Measurements from ENCODE around the gene CXCL10.
A peak's percentile ranks its signal among the peaks of the same experiment; 100 is the strongest.
"Not testable (repeated sequence)": the region's sequence is repeated elsewhere in the genome, so short reads cannot be mapped to it uniquely, and the experiment has no call there.

The CXCL10 gene

GRCh38 chr4:76023389-76023788 lies at the start of gene CXCL10:
Gene CXCL10 (minus strand): TSS chr4:76023497. CDS start chr4:76023431, 66 bp downstream.
- no peak for DNase-seq (ENCODE audit: low spot score)

GRCh38 chr4:76072760-76073159 lies 49.5 kb upstream of the CXCL10 start:
- DNase-seq (ENCODE audit: low spot score) = no peak

GRCh38 chr4:76067652-76068286 lies 44.5 kb upstream of the CXCL10 start:
- DNase-seq (ENCODE audit: low spot score) = peak; percentile 90

GRCh38 chr4:76066546-76066945 lies 43.2 kb upstream of the CXCL10 start:
- DNase-seq (ENCODE audit: low spot score) = no peak

GRCh38 chr4:76061982-76062381 lies 38.7 kb upstream of the CXCL10 start:
- no peak for DNase-seq (ENCODE audit: low spot score)

GRCh38 chr4:76061421-76061820 lies 38.1 kb upstream of the CXCL10 start:
- DNase-seq (ENCODE audit: low spot score) = no peak

- no peak for DNase-seq (ENCODE audit: low spot score)
Measured at GRCh38 chr4:76060506-76060905, 37.2 kb upstream of the CXCL10 start.

GRCh38 chr4:76059750-76060149 lies 36.5 kb upstream of the CXCL10 start:
- DNase-seq (ENCODE audit: low spot score) = no peak

- DNase-seq (ENCODE audit: low spot score) = no peak
Measured at GRCh38 chr4:76058888-76059426, 35.7 kb upstream of the CXCL10 start.

- no peak for DNase-seq (ENCODE audit: low spot score)
Measured at GRCh38 chr4:76058302-76058701, 35.0 kb upstream of the CXCL10 start.

GRCh38 chr4:76055421-76055820 lies 32.1 kb upstream of the CXCL10 start:
- DNase-seq (ENCODE audit: low spot score) = no peak

- DNase-seq (ENCODE audit: low spot score) = no peak
Measured at GRCh38 chr4:76055016-76055415, 31.7 kb upstream of the CXCL10 start.

GRCh38 chr4:76053730-76054129 lies 30.4 kb upstream of the CXCL10 start:
- DNase-seq (ENCODE audit: low spot score) = no peak

GRCh38 chr4:76050560-76051050 lies 27.3 kb upstream of the CXCL10 start:
- DNase-seq (ENCODE audit: low spot score) = not testable (repeated sequence)

- not testable (repeated sequence) for DNase-seq (ENCODE audit: low spot score)
Measured at GRCh38 chr4:76049860-76050416, 26.6 kb upstream of the CXCL10 start.

GRCh38 chr4:76044686-76045085 lies 21.4 kb upstream of the CXCL10 start:
- DNase-seq (ENCODE audit: low spot score) = not testable (repeated sequence)

GRCh38 chr4:76043306-76043705 lies 20.0 kb upstream of the CXCL10 start:
- not testable (repeated sequence) for DNase-seq (ENCODE audit: low spot score)

GRCh38 chr4:76042241-76042998 lies 19.1 kb upstream of the CXCL10 start:
- not testable (repeated sequence) for DNase-seq (ENCODE audit: low spot score)

GRCh38 chr4:76036855-76037254 lies 13.6 kb upstream of the CXCL10 start:
- DNase-seq (ENCODE audit: low spot score) = no peak

- no peak for DNase-seq (ENCODE audit: low spot score)
Measured at GRCh38 chr4:76035799-76036380, 12.6 kb upstream of the CXCL10 start, which contains the start of gene CXCL11. Gene CXCL11 (minus strand): TSS chr4:76036070. CDS start chr4:76035987, 83 bp downstream.

GRCh38 chr4:76035141-76035540 lies 11.8 kb upstream of the CXCL10 start:
- no peak for DNase-seq (ENCODE audit: low spot score)

GRCh38 chr4:76029300-76029699 lies 6.0 kb upstream of the CXCL10 start:
- no peak for DNase-seq (ENCODE audit: low spot score)

Data from Ammon's horn (tissue), 1 donor.